ENCODE data around the gene OR7A5.
"Not testable (repeated sequence)": the region's sequence is repeated elsewhere in the genome, so short reads cannot be mapped to it uniquely, and the experiment has no call there.

The OR7A5 gene

GRCh38 chr19:14784730-14785101 lies 50.3 kb downstream of the OR7A5 start:
- DNase-seq: peak; percentile 83

- DNase-seq: peak; percentile 92
These were observed 51.5 kb downstream of the OR7A5 start for GRCh38 chr19:14783410-14783998.

DNA sequence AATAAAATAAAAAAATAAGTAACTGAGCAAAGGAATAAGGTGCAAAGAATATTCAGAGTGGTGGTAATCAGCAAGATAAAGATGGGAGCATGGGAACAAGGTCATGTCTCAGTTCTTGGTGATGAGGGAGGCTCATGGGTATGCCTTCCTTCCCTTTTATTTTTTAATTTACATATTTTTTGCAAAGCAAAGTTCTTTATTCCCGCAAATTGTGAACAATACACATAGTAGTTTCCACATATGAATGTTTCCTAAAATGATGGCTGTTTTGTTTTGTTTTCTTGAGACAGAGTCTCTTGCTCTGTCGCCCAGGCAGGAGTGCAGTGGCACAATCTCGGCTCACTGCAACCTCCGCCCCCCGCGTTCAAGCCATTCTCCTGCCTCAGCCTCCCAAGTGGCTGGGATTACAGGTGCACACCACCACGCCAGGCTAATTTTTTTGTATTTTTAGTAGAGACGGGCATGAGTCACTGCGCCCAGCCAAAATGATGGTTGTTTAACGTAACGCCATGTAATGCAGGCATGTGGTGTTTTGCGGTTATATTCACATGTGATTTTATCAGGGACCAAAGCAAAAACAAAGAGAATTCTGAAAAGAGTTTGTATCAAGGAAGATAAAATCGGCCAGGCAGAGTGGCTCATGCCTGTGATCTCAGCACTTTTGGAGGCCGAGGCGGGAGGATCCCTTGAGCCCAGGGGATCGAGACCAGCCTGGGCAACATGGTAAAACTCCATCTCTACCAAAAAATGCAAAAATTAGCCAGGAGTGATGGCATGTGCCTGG lies 52.2 kb downstream of the OR7A5 start:
- DNase-seq: peak; percentile 70

GRCh38 chr19:14781713-14782536 lies 53.1 kb downstream of the OR7A5 start:
- DNase-seq: not testable (repeated sequence)

DNA sequence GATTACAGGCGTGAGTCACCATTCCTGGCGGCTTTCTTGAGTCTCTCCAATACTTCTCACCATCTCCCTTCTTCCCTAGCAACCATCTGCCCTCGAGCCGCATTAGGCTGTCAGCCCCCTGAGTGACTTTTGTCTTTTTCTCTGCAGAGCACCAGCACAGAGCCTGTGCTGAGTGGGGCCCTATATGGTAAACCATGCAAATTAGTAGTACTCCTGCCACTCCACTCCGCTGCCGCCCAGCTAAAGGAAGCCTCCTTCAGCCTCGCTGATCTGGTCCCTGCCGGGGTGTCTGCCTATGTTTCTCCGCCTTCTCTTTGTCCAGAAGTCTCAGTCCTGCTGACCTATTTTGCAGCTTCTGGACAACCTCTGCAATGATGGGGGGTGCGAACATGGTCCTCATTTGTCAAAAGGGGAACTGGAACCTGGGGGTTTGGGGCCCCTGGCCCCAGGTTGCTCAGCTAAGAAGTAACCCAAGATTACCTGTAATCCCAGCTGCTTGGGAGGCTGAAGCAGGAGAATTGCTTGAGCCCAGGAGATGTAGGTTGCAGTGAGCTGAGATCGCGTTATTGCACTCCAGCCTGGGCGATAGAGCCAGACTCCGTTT lies 54.3 kb downstream of the OR7A5 start:
- DNase-seq: not testable (repeated sequence)

DNA sequence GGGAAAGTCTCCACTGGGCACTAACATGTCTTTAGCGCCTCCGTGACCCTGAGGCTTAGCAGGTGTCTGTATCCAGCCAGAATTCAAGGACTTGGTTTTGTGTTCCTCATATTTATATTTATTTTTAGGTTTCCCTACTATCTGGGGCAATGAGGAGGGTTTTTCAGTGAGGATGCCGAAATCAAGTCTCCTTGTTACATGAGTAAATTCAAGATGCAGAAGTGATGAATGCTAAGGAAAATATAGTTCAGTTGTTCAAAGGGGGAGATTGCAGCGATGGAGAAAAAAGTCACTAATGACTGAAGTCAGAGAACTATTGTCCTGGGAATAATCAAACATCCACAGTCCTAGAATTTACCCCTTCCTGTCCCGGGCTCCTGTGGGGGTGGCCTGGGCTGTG lies 55.8 kb downstream of the OR7A5 start:
- no peak for DNase-seq

DNA sequence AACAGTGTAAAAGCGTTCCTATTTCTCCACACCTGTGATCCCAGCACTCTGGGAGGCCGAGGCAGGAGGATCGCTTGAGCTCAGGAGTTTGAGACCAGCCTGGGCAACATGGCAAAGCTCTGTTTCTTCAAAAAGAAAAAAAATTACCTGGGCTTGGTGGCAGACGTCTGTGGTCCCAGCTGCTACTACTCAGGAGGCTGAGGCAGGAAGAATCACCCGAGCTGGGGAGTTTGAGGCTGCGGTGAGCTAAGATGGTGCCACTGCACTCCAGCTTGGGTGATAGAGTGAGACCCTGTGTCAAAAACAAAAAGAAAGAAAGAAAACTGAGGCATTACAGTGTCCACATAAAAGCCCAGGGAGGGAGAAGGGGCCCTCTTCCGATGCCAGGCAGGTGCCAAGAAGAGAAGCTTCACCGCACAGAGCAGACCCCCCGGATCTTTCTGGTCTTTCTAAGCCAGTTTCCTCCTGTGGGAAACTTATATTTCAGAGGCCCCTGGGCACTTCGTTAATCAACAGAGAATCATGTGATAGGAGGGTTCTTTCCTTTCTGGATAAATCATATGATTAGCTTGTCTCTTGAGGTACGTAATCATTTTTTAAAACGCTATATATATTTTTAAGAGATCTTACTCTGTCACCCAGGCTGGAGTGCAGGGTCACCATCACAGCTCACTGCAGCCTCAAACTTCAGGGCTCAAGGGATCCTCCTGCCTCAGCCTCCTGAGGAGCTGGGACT lies 56.7 kb downstream of the OR7A5 start, which contains the start of gene ADGRE2:
Gene ADGRE2, minus strand, starts transcription at position 451 of the 736 bp plus-strand sequence. CDS start 1,804 bp downstream, outside the sequence.
- not testable (repeated sequence) for DNase-seq

DNA sequence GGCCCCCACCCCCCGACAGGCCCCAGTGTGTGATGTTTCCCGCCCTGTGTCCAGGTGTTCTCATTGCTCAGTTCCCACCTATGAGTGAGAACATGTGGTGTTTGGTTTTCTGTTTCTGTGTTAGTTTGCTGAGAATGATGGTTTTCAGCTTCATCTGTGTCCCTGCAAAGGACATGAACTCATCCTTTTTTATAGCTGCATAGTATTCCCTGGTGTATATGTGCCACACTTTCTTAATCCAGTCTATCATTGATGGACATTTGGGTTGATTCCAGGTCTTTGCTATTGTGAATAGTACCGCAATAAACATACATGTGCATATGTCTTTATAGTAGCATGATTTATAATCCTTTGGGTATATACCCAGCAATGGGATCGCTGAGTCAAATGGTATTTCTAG lies 57.3 kb downstream of the OR7A5 start:
- not testable (repeated sequence) for DNase-seq
